A673 (cell line): ENCODE results near the gene TAS2R38.

Experiments
- CTCF ChIP-seq: fragments of 300-800, 200-600 bp; sonication (generic); conservative IDR thresholded peaks from 2 replicates; pipeline ENCODE4 v1.5.1; 2017; ENCODE audit warnings: low read depth, mild to moderate bottlenecking, antibody characterized with exemption, low read length, moderate library complexity, mixed read lengths
- EZH2 ChIP-seq: fragments of 200-600 bp; sonication (generic); IDR thresholded peaks from 2 replicates; pipeline ENCODE4 v1.6.1; 2017; ENCODE audit warnings: borderline replicate concordance, low read depth, mild to moderate bottlenecking, mixed read lengths, antibody characterized with exemption, low read length; ENCODE audit not compliant: poor library complexity, severe bottlenecking

DNA sequence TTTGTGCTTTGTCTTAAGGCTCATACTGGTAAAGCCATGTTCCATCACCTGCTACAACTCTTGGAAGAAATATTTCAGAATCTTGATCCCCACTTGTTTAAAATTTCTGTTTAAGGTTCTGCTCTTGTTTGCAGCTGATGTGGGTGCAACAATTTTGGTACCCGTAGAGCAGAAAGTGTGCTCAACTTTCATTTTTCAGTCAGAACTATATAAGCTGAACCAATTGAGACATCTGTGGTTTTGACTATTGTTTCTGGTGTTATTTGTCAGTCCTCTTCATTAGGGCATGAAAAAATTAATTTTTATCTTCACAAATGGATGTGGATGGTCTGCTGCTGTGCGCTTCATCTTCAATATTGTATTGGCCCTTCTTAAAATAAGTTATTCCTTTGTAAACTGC is 33.0 kb upstream of the TAS2R38 start:
- TF ChIP-seq CTCF (no peak), EZH2 (no peak)
